ENCODE data around the gene PPA2. TPM values are rescaled to one million over a fixed set of nuclear protein-coding genes. Genes with fewer than 3 reads are reported as not detected.

PPA2 gene
- total RNA-seq, 1 experiment from 2014 or later = 54.6 TPM

DNA sequence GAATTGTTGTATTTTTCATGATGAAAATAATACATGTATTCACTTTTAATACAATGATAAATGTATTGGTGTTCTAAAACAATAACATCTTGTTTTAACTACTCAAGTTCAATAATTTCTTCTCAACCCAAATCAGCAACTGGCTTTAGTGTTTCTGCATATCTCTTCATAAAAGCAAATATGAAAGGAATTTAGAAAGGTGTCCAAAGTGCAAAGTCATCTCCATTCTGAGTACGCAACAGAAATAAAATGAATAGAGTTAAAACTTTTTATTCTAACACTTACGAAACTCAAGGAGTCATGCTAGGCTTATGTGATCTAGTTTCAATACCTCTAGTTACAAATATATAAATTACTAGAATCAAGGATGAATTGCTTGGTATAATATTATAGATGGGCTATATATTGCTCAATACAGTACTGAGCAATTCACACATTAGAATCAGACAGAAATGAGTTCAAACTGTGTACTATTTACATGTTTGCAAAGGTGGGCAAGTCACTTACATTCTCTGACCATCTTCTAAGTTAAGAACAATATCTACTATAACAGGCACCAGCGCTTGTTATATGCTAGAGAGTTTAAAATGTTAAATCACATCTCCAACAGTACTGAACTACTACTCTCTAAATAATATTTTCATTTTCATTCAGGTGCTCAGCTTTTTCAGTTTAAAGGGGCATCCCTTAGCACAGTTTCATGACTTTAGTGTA is 51.5 kb downstream of the PPA2 start:
- Histone ChIP-seq H3K36me3 (ENCODE audit: control insufficient read depth, insufficient read depth, low read length) (peaks cover 2% of the 10 kb centered on the region; the same call in 1 of the 2 replicates), H3K9me3 (ENCODE audit: control insufficient read depth, insufficient read depth, low read depth, low read length) (no peaks in the 10 kb centered on the region), H3K4me3 (ENCODE audit: low read depth in 2 of 2, low read length in 2 of 2) (no peak overlapping the region), H3K27ac (ENCODE audit: low read length) (no peak overlapping the region), H3K4me1 (ENCODE audit: control insufficient read depth, insufficient read depth, low read length) (no peaks in the 10 kb centered on the region), H3K27me3 (ENCODE audit: control insufficient read depth, insufficient read depth, low read length) (no peaks in the 10 kb centered on the region)
- CTCF ChIA-PET = no interaction called here
- intact Hi-C loops (cut with micrococcal nuclease; ENCODE audit: unreplicated experiment) (no loop called here), in situ Hi-C loops (cut with HindIII; ENCODE audit: low pct_unique_long_range_greater_than_20kb, low sequenced_read_pairs) (no loop called here)
- DNase-seq (ENCODE audit: low read depth, low spot score) (no peak), ATAC-seq (no peak)
- TF ChIP-seq TCF7L2 (IDR thresholded peaks at IDR 0.05; ENCODE audit: low read depth, low read length) (no peak), SIN3A (IDR thresholded peaks at IDR 0.05; ENCODE audit: borderline replicate concordance, insufficient read depth, low read depth, low read length) (no peak), POLR2AphosphoS5 (IDR thresholded peaks at IDR 0.05; ENCODE audit: low read depth, low read length) (no peak)
- TF ChIP-seq, protein P1, sequence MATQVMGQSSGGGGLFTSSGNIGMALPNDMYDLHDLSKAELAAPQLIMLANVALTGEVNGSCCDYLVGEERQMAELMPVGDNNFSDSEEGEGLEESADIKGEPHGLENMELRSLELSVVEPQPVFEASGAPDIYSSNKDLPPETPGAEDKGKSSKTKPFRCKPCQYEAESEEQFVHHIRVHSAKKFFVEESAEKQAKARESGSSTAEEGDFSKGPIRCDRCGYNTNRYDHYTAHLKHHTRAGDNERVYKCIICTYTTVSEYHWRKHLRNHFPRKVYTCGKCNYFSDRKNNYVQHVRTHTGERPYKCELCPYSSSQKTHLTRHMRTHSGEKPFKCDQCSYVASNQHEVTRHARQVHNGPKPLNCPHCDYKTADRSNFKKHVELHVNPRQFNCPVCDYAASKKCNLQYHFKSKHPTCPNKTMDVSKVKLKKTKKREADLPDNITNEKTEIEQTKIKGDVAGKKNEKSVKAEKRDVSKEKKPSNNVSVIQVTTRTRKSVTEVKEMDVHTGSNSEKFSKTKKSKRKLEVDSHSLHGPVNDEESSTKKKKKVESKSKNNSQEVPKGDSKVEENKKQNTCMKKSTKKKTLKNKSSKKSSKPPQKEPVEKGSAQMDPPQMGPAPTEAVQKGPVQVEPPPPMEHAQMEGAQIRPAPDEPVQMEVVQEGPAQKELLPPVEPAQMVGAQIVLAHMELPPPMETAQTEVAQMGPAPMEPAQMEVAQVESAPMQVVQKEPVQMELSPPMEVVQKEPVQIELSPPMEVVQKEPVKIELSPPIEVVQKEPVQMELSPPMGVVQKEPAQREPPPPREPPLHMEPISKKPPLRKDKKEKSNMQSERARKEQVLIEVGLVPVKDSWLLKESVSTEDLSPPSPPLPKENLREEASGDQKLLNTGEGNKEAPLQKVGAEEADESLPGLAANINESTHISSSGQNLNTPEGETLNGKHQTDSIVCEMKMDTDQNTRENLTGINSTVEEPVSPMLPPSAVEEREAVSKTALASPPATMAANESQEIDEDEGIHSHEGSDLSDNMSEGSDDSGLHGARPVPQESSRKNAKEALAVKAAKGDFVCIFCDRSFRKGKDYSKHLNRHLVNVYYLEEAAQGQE (IDR thresholded peaks at IDR 0.05; ENCODE audit: insufficient read depth in 1 of 2, low read depth in 2 of 2, low read length in 1 of 2) = no peak
- TF ChIP-seq, protein P2, sequence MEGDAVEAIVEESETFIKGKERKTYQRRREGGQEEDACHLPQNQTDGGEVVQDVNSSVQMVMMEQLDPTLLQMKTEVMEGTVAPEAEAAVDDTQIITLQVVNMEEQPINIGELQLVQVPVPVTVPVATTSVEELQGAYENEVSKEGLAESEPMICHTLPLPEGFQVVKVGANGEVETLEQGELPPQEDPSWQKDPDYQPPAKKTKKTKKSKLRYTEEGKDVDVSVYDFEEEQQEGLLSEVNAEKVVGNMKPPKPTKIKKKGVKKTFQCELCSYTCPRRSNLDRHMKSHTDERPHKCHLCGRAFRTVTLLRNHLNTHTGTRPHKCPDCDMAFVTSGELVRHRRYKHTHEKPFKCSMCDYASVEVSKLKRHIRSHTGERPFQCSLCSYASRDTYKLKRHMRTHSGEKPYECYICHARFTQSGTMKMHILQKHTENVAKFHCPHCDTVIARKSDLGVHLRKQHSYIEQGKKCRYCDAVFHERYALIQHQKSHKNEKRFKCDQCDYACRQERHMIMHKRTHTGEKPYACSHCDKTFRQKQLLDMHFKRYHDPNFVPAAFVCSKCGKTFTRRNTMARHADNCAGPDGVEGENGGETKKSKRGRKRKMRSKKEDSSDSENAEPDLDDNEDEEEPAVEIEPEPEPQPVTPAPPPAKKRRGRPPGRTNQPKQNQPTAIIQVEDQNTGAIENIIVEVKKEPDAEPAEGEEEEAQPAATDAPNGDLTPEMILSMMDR (IDR thresholded peaks at IDR 0.05) = no peak
- POLR2A ChIA-PET = no interaction called here
- no TSS peak for BruUV-seq (replicated peaks)

DNA sequence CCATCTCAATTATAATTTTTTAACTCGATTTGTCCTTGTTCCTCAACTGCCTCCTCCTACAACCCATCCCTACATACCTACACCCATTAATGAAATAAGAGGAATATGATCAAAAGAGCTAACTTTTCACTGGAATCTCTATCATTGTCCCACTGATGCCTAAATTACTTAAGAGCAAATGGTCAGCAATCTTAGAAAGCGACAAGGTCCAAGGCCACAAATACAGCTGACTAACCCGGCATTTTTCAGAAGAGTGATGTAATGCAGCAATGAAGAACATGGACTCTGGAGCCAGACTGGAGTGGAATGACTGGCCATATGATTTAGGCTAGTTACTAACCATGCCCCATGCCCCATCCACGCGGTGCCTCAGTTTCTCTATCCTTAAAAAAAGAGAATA is 56.2 kb downstream of the PPA2 start:
- in situ Hi-C loops (cut with HindIII; ENCODE audit: low pct_unique_long_range_greater_than_20kb, low sequenced_read_pairs) (no loop called here), intact Hi-C loops (cut with micrococcal nuclease; ENCODE audit: unreplicated experiment) (no loop called here)
- Histone ChIP-seq H3K27ac (ENCODE audit: low read length) (no peak overlapping the region), H3K4me1 (ENCODE audit: control insufficient read depth, insufficient read depth, low read length) (no peaks in the 10 kb centered on the region), H3K36me3 (ENCODE audit: control insufficient read depth, insufficient read depth, low read length) (peaks cover 1% of the 10 kb centered on the region; the same call in 1 of the 2 replicates), H3K27me3 (ENCODE audit: control insufficient read depth, insufficient read depth, low read length) (no peaks in the 10 kb centered on the region), H3K4me3 (ENCODE audit: low read depth in 2 of 2, low read length in 2 of 2) (no peak overlapping the region), H3K9me3 (ENCODE audit: control insufficient read depth, insufficient read depth, low read depth, low read length) (no peaks in the 10 kb centered on the region)
- no peak for ATAC-seq
- ChIA-PET POLR2A (no interaction called here), CTCF (no interaction called here)
- DNase-seq (ENCODE audit: low read depth, low spot score) = no peak
- no TSS peak for BruUV-seq (replicated peaks)
- TF ChIP-seq TCF7L2 (IDR thresholded peaks at IDR 0.05; ENCODE audit: low read depth, low read length) (no peak), SIN3A (IDR thresholded peaks at IDR 0.05; ENCODE audit: borderline replicate concordance, insufficient read depth, low read depth, low read length) (no peak), POLR2AphosphoS5 (IDR thresholded peaks at IDR 0.05; ENCODE audit: low read depth, low read length) (no peak)
- TF ChIP-seq, protein P1 (IDR thresholded peaks at IDR 0.05; ENCODE audit: insufficient read depth in 1 of 2, low read depth in 2 of 2, low read length in 1 of 2) = no peak
- TF ChIP-seq, protein P2 (IDR thresholded peaks at IDR 0.05) = no peak
